ENCODE data around the gene FMNL2. TPM values are rescaled to one million over a fixed set of nuclear protein-coding genes. Genes with fewer than 3 reads are reported as not detected.

The FMNL2 gene
- total RNA-seq, 1 donor from 2014 or later: 41.7 TPM

DNA sequence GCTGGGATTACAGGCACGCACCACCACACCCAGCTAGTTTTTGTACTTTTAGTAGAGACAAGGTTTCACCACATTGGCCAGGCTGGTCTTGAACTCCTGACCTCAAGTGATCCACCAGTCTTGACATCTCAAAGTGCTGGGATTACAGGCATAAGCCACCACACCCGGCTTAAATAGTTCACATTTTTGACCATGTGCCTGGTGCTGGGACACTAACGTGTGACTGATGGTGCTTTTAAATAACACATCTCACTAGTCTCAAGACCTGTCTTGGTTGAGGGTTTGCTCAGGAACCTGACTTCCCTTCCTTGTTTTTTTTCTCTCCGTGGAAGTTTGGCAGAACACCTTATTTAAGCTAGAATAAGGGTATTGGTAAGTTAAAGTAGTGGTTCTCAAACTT is 8.5 kb downstream of the FMNL2 start:
- Mint-ChIP-seq H3K27me3 (ENCODE audit: unreplicated experiment) (peaks cover 2% of the 10 kb centered on the region), H3K4me3 (ENCODE audit: unreplicated experiment) (no peak overlapping the region), H3K4me1 (ENCODE audit: unreplicated experiment) (peaks cover 3% of the 10 kb centered on the region), H3K36me3 (ENCODE audit: low read depth, unreplicated experiment) (no peaks in the 10 kb centered on the region), H3K9me3 (ENCODE audit: unreplicated experiment) (no peaks in the 10 kb centered on the region), H3K27ac (ENCODE audit: unreplicated experiment) (no peak overlapping the region)
- no peak for DNase-seq (ENCODE audit: low spot score)
- TF ChIP-seq, protein P1, sequence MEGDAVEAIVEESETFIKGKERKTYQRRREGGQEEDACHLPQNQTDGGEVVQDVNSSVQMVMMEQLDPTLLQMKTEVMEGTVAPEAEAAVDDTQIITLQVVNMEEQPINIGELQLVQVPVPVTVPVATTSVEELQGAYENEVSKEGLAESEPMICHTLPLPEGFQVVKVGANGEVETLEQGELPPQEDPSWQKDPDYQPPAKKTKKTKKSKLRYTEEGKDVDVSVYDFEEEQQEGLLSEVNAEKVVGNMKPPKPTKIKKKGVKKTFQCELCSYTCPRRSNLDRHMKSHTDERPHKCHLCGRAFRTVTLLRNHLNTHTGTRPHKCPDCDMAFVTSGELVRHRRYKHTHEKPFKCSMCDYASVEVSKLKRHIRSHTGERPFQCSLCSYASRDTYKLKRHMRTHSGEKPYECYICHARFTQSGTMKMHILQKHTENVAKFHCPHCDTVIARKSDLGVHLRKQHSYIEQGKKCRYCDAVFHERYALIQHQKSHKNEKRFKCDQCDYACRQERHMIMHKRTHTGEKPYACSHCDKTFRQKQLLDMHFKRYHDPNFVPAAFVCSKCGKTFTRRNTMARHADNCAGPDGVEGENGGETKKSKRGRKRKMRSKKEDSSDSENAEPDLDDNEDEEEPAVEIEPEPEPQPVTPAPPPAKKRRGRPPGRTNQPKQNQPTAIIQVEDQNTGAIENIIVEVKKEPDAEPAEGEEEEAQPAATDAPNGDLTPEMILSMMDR (IDR thresholded peaks at IDR 0.05; ENCODE audit: unreplicated experiment): no peak

DNA sequence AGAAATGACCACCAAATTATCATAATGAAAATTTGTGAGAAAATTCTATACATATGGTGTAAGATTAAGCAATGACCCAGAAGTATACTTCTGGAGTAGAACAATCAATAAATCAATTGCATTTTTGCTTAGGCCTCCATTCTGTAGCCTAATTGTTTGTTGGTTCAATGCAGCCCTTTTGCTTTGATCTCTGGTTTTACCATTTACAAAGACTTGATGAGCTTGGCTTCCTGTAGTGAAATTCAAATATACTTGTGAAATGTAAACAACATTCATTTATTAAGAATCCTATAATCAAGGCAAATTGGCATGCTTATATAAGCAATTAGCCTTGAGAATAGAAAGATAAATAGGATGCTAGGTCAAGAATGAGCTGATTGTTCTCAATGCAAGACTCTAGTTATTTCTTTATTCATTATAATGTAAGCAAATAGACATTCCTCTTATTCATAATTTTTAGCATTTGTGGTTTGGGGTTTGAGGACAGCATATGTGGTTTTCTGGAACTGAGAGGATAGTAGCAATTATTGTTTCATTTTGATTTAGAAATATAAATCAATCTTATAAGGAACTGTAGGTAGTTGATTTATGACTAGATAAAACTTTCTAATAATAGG is 9.7 kb downstream of the FMNL2 start:
- Mint-ChIP-seq H3K9me3 (ENCODE audit: unreplicated experiment) (no peaks in the 10 kb centered on the region), H3K4me3 (ENCODE audit: unreplicated experiment) (no peak overlapping the region), H3K27me3 (ENCODE audit: unreplicated experiment) (peaks cover 2% of the 10 kb centered on the region), H3K27ac (ENCODE audit: unreplicated experiment) (no peak overlapping the region), H3K36me3 (ENCODE audit: low read depth, unreplicated experiment) (no peaks in the 10 kb centered on the region), H3K4me1 (ENCODE audit: unreplicated experiment) (peaks cover 3% of the 10 kb centered on the region)
- DNase-seq (ENCODE audit: low spot score): no peak
- TF ChIP-seq, protein P1 (IDR thresholded peaks at IDR 0.05; ENCODE audit: unreplicated experiment): no peak

DNA sequence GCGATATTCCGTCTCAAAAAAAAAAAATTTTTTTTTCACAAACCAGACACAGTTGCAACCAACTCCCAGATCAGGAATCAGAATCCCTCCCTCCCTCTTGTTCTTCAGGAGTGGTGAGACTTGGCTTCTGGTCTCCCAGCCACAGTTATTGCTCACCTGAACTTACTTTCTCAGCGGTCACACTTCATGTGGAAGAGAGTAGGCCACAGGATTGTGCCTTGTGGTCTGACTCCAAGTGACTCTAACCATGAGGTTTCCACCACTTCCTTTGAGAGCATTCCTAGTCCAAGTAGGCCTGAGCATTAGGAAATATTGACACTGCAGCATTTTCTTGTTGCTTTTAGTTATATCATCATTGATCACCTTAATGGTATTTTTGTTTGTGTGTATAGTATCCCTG is 12.1 kb downstream of the FMNL2 start:
- H3K36me3 Mint-ChIP-seq (ENCODE audit: low read depth, unreplicated experiment): no peaks in the 10 kb centered on the region

DNA sequence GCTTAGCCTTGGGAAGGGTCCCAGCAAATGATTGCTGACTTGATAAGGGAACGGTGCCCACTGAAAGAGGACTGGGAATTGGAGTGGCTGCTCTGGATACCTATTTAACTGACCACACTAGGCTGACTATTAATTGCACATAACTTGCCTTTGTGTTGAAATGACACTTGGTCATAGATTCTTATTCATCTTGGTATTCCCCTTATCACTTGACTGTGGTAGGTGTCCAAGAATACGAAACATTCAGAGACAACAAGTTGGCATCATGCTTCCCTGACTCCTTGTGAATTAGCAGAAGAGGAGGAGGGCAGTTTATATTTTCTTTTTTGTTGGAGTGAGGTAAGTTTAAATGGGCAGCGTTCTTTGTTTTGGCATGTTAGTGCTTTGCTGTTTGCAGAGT is 13.4 kb downstream of the FMNL2 start:
- Mint-ChIP-seq H3K4me1 (ENCODE audit: unreplicated experiment) (peaks cover 5% of the 10 kb centered on the region), H3K27ac (ENCODE audit: unreplicated experiment) (no peak overlapping the region), H3K4me3 (ENCODE audit: unreplicated experiment) (no peak overlapping the region), H3K27me3 (ENCODE audit: unreplicated experiment) (peaks cover 2% of the 10 kb centered on the region), H3K9me3 (ENCODE audit: unreplicated experiment) (no peaks in the 10 kb centered on the region), H3K36me3 (ENCODE audit: low read depth, unreplicated experiment) (no peaks in the 10 kb centered on the region)
- TF ChIP-seq, protein P1 (IDR thresholded peaks at IDR 0.05; ENCODE audit: unreplicated experiment): no peak
- no peak for DNase-seq (ENCODE audit: low spot score)

More for the DNA sequence above, 12.1 kb downstream of the FMNL2 start:
- Mint-ChIP-seq H3K27ac (ENCODE audit: unreplicated experiment) (no peak overlapping the region), H3K4me1 (ENCODE audit: unreplicated experiment) (peaks cover 5% of the 10 kb centered on the region), H3K4me3 (ENCODE audit: unreplicated experiment) (no peak overlapping the region), H3K27me3 (ENCODE audit: unreplicated experiment) (peaks cover 2% of the 10 kb centered on the region), H3K9me3 (ENCODE audit: unreplicated experiment) (no peaks in the 10 kb centered on the region)
- no peak for DNase-seq (ENCODE audit: low spot score)
- TF ChIP-seq, protein P1 (IDR thresholded peaks at IDR 0.05; ENCODE audit: unreplicated experiment): no peak

DNA sequence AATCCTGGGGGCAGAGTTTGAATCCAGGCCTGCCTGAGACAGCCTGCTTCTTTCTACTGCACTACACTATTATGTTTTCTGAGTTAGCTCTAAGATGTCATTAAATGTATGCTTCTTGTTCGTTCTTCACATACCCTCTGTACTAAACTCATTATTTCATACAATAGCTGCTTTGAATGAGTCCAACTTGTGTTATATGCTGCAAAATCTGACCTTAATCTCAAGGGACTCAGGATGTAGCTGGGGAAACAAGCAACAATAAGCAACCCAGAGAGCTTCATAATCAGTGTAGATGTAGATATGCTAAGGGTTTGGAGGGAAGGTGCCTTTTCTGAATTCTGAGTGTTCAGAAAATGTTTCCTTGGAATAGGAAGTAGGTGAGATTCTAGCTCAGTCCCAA is 14.4 kb downstream of the FMNL2 start:
- TF ChIP-seq, protein P1 (IDR thresholded peaks at IDR 0.05; ENCODE audit: unreplicated experiment): no peak
- no peak overlapping the region for H3K27ac Mint-ChIP-seq (ENCODE audit: unreplicated experiment)
- H3K36me3 Mint-ChIP-seq (ENCODE audit: low read depth, unreplicated experiment): no peaks in the 10 kb centered on the region
- H3K27me3 Mint-ChIP-seq (ENCODE audit: unreplicated experiment): peaks cover 2% of the 10 kb centered on the region
- peaks cover 2% of the 10 kb centered on the region for H3K4me1 Mint-ChIP-seq (ENCODE audit: unreplicated experiment)
- no peaks in the 10 kb centered on the region for H3K9me3 Mint-ChIP-seq (ENCODE audit: unreplicated experiment)
- no peak overlapping the region for H3K4me3 Mint-ChIP-seq (ENCODE audit: unreplicated experiment)
- no peak for DNase-seq (ENCODE audit: low spot score)

Measured in endothelial cell (in vitro differentiated cells).